Effector memory CD4-positive, alpha-beta T cell (primary cell): ENCODE data around the gene CIZ1.

Experiments used
- DNase-seq, 3 donors: peaks; one replicate each; pipeline ENCODE4 v3.0.0-alpha.2; 2020
- H3K27ac ChIP-seq: 2 replicates; pipeline ENCODE4 v1.7.0; 2013; ENCODE audit warnings: mild to moderate bottlenecking, low read length, moderate library complexity; ENCODE audit not compliant: insufficient read depth, poor library complexity, severe bottlenecking
- H3K27me3 ChIP-seq: replicated peaks from 2 replicates; pipeline ENCODE4 v1.7.0; 2013; ENCODE audit warnings: mild to moderate bottlenecking, low read length; ENCODE audit not compliant: insufficient read depth, control insufficient read depth, poor library complexity, severe bottlenecking
- H3K36me3 ChIP-seq: 2 replicates; pipeline ENCODE4 v1.7.0; 2013; ENCODE audit warnings: mild to moderate bottlenecking, low read length, moderate library complexity; ENCODE audit not compliant: control insufficient read depth, insufficient read depth
- H3K4me1 ChIP-seq: 2 replicates; pipeline ENCODE4 v1.7.0; 2013; ENCODE audit warnings: low read length, mild to moderate bottlenecking; ENCODE audit not compliant: control insufficient read depth, insufficient read depth, poor library complexity, severe bottlenecking
- H3K4me3 ChIP-seq: 2 replicates; pipeline ENCODE4 v1.7.0; 2013; ENCODE audit warnings: low read length, low read depth, mild to moderate bottlenecking; ENCODE audit not compliant: insufficient read depth, poor library complexity, severe bottlenecking
- H3K9me3 ChIP-seq: 2 replicates; pipeline ENCODE4 v1.7.0; 2013; ENCODE audit warnings: mild to moderate bottlenecking, low read length, moderate library complexity; ENCODE audit not compliant: control insufficient read depth

The CIZ1 gene

DNA sequence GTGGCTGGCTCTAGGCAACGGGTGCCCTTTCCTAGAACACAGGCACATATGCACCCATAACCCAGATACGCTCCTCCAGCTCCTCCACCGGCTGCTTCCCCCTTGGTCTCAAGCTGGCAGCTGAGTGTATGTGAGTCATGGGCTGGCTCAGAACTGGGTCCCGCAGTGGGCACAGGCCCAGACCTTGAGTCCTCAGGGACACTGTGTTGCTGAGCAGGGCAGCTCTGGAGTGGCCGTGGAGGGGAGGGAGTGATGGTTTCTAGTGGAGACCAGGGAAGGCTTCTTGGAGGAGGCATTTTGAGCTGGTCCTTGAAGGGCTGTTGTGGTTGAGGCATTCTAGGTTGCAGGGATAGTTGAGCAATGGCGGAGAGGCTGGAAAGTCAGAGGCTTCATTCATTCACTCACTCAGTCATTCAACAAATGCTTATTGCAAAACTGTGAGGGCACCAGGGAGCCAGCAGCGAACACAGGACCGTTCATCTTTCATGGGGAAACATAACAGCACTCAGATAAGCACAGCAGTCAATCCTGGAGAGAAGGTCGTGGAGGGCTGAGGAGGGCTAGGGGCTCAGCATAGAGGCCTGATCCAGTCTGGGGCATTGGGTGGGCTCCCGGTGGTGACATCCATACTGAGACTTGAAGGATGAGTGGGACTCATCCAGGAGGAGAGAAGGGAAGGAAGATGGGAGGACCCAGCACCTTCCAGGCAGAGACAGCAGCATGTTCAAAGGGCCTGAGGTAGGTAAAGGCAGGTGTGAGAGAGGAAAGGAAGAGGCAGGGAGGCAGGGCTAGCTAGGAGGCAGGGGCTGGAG is 29.0 kb downstream of the CIZ1 start:
- Histone ChIP-seq H3K4me3 (no peak overlapping the region), H3K27ac (no peak overlapping the region), H3K4me1 (peaks cover 14% of the 10 kb centered on the region), H3K36me3 (peaks cover 20% of the 10 kb centered on the region), H3K9me3 (no peaks in the 10 kb centered on the region), H3K27me3 (no peaks in the 10 kb centered on the region)
- DNase-seq = no peak

GRCh38 chr9:128161215-128161902 is 30.0 kb downstream of the CIZ1 start:
- Histone ChIP-seq H3K27me3 (no peaks in the 10 kb centered on the region), H3K36me3 (peaks cover 9% of the 10 kb centered on the region), H3K27ac (no peak overlapping the region), H3K9me3 (no peaks in the 10 kb centered on the region), H3K4me1 (peaks cover 14% of the 10 kb centered on the region), H3K4me3 (no peak overlapping the region)
- no peak for DNase-seq

- Histone ChIP-seq H3K4me1 (peaks cover 14% of the 10 kb centered on the region), H3K9me3 (no peaks in the 10 kb centered on the region), H3K36me3 (peaks cover 8% of the 10 kb centered on the region), H3K27me3 (no peaks in the 10 kb centered on the region), H3K27ac (peak overlapping the region; percentile 74), H3K4me3 (peak overlapping the region; percentile 91)
- no peak for DNase-seq
Measured at GRCh38 chr9:128160603-128160987, 30.8 kb downstream of the CIZ1 start.

DNA sequence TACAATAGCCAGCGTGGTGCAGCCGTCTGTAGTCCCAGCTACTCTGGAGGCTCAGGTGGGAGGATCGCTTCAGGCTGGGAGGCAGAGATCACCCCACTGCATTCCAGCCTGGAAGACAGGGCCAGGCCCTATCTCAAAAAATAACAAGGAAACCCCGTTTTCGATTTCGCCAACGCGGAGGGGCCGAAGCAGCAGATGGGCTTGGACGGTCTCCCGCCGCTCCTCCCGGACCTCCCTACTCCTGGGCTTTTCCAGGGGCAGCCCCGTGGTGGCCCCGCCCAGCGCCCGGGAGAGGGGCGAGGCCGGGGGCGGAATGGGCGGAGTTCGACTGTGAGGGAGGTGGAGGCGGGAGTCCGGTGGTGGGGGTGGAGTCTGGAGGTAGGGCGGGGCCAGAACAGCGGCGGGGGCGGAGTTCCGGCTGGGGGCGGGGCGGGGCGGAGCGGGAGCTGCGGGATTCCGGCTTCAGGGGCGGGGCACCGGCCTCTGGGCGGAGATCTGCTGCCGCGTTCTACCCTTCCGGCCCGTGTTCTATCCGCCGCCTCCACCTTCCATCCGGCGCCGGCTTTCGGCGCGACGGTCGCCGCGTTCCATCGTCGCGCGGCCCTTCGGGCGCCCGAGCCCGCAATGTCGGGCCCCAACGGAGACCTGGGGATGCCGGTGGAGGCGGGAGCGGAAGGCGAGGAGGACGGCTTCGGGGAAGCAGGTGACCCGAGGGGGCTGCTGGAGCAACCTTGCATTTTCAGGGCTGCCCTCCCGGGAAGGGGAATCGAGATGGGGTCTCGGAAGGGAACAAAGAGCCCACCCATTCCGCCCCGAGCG is 31.4 kb downstream of the CIZ1 start, which contains the start of gene BBLN:
Gene BBLN, plus strand, starts transcription at position 482 of the 819 bp plus-strand sequence. Its CDS starts 143 bp downstream, at position 625.
- Histone ChIP-seq H3K36me3 (peaks cover 8% of the 10 kb centered on the region), H3K27me3 (no peaks in the 10 kb centered on the region), H3K27ac (peak within 1 kb of the TSS; percentile 74), H3K4me3 (peak within 1 kb of the TSS; percentile 91), H3K9me3 (no peaks in the 10 kb centered on the region), H3K4me1 (peaks cover 14% of the 10 kb centered on the region)
- DNase-seq = peak; percentile 86 to 89 (median 86)

GRCh38 chr9:128159522-128159783 is 31.9 kb downstream of the CIZ1 start:
- Histone ChIP-seq H3K4me1 (peaks cover 14% of the 10 kb centered on the region), H3K27me3 (no peaks in the 10 kb centered on the region), H3K4me3 (peak overlapping the region; percentile 91), H3K9me3 (no peaks in the 10 kb centered on the region), H3K36me3 (peaks cover 4% of the 10 kb centered on the region), H3K27ac (peak overlapping the region; percentile 74)
- DNase-seq = peak; percentile 52 to 61 (median 59)

DNA sequence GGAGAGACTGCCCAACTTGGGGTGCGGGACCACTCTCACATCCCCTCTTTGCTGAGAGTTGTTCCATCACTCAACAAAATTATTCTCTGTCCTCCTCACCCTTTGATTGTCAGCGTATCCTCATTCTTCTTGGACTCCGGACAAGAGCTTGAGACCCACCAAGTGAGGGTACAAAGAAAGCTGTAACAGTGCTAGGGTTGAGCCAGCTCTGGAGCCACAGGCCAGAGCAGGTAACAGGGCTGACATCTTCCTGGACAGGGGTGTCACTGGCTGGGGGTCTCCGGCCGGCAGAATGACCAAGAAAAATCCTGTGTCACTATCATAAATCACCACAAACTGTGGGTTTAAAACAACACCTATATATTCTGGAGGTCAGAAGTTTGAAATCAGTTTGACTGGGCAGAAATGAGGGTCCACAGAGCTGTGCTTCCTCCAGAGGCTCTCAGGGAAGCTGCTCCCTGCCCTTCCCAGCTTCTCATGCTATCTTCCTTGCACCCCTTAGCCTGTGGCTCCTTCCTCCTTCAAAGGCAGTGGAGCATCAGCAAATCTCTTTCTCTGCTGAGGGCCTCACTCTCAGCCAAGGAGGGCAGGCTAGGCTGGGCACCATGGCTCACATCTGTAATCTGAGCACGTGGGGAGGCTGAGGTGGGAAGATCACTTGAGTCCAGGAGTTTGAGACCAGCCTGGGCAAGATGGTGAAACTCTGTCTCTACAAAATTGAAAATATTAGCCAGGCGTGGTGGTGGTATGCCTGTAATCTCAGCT is 35.5 kb downstream of the CIZ1 start:
- Histone ChIP-seq H3K9me3 (no peaks in the 10 kb centered on the region), H3K27ac (no peak overlapping the region)
- no peak for DNase-seq

DNA sequence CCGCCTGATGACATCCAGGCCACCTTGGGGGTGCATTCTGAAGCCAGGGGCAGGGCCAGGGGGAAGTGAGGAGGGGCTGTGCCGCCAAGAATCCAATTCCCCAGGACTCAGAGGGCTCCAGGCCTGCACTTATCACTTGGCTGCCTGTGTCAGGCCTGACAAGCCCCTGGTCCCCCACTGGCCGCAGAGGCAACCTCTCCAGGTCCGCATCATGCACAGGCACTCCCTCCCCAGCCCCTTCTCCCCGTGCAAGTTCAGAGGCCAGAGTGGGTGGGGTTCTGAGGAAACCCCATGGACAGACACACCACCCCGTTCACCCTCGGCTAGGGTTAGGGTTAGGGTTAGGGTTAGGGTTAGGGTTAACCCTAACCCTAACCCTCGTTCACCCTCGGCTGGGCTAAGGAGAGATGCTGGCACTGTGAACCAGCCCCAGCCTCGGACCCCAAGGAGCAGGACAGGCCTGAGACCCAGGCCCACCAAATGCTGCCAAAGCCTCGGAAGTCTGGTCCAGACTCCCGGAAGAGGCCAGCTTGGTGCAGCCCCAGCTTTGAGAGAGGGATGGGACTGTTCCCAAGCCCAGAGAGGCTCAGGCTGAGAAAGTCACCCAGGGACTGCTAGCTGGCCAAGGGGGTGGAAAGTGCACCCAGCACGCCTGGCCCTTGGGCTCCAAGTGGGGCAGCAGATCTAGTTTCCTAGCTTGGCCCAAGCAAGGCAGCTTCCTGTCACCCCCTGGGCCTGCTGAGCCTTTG is 37.3 kb downstream of the CIZ1 start:
- Histone ChIP-seq H3K27ac (no peak overlapping the region), H3K4me3 (no peak overlapping the region), H3K36me3 (no peaks in the 10 kb centered on the region), H3K4me1 (peaks cover under 1% of the 10 kb centered on the region), H3K27me3 (no peaks in the 10 kb centered on the region), H3K9me3 (no peaks in the 10 kb centered on the region)
- no peak for DNase-seq

More for the DNA sequence above, 35.5 kb downstream of the CIZ1 start:
- Histone ChIP-seq H3K36me3 (no peaks in the 10 kb centered on the region), H3K4me1 (peaks cover 10% of the 10 kb centered on the region), H3K4me3 (no peak overlapping the region), H3K27me3 (no peaks in the 10 kb centered on the region)

- Histone ChIP-seq H3K27me3 (no peaks in the 10 kb centered on the region), H3K36me3 (no peaks in the 10 kb centered on the region), H3K27ac (no peak overlapping the region), H3K4me1 (no peaks in the 10 kb centered on the region), H3K4me3 (no peak overlapping the region), H3K9me3 (no peaks in the 10 kb centered on the region)
- no peak for DNase-seq
Measured at GRCh38 chr9:128153060-128153946, 38.1 kb downstream of the CIZ1 start.
